Measurements from ENCODE around the gene CRYGD.

The CRYGD gene

DNA sequence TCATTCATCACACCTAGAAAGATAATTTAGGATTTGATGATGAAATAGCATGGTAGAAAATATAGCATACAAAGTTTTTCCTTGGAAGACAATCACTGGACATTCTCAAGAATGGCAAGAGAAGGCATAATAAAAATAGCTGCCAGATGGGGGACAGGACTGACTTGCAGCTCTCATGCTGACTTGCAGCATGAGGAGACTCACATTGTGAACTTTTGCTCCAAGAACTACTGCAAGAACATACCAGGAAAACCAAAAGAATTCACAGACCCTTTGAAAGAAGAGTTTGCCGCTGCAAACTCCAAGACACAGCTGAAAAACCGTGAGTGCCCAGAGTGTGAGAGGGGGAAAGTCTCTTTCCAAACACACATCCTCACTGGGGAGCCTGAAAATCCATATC, 47.0 kb downstream of the CRYGD start:
- DNase-seq: no peak

DNA sequence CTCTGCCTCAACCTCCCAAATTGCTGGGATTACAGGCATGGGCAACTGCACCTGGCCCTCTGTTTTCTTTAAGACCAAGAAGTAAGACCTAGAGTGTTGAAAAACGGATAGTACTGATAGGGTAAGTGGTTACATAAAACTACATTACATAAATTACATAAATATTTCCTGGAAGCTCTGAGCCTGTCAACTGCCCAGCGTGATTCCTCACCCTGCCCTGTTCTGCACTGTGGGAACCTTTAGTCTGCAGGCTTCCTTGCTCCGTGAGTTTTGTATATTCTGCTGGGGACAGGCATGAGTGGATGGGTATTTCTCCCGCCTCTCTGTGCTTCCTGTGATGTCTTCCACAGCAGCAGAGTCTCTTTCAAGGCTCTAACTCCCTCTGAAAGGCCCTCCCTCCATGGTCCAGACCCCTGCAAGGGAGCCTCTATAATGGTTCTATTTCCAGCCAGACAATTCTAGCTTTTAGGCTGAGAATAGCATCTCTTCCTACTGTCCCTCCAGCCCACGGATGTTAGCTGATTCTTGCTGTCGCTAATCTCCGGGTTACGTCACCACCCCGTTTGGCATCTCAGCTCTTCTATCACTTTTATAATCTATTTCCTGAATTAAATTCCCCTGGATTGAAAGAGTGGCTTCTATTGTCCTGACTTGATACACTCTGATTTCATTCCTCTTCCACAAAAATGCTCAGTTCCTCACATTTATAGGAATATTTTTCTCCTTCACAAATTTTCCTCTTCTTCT, 49.5 kb downstream of the CRYGD start:
- DNase-seq: no peak

GRCh38 chr2:208072250-208072892, 52.0 kb downstream of the CRYGD start:
- DNase-seq: peak; percentile 51 to 72

Measured in hippocampal formation (tissue), 2 donors.